B cell (primary cell): ENCODE results near the gene GATAD2B. TPM values are rescaled to one million over a fixed set of nuclear protein-coding genes. Genes with fewer than 3 reads are reported as not detected.

Experiments used
- ATAC-seq: fragments of 200-7000 bp; cut with Tn5 transposase; one replicate; pipeline ENCODE4 v1.10.0; 2021; ENCODE audit warnings: low read depth, mild to moderate bottlenecking, moderate number of reproducible peaks, moderate library complexity
- CTCF ChIA-PET: fragments of 350-600 bp; sonication (Branson Sonifier 250); formaldehyde crosslinking; loops from one replicate; lab custom pipeline; 2021; ENCODE audit warnings: antibody characterized with exemption, inconsistent platforms; lab: Charles Lee
- POLR2A ChIA-PET: fragments of 350-600 bp; sonication (Branson Sonifier 250); formaldehyde crosslinking; loops from one replicate; lab custom pipeline; 2021; ENCODE audit warnings: antibody characterized with exemption; lab: Charles Lee
- DNase-seq: peaks from one replicate; pipeline ENCODE4 v3.0.0; 2013
- H2AFZ ChIP-seq: 2 replicates; pipeline ENCODE4 v1.6.1; 2012; ENCODE audit warnings: mild to moderate bottlenecking, low read depth, low read length; ENCODE audit not compliant: insufficient read depth, poor library complexity, severe bottlenecking
- H3K27ac ChIP-seq, 2 donors: 1 replicate in 1 of 2; 2 replicates in 1 of 2; pipeline ENCODE4 v1.5.1; 2012 to 2013; ENCODE audit warnings: low read length in 2 of 2, mild to moderate bottlenecking in 2 of 2, moderate library complexity in 1 of 2
- H3K27me3 ChIP-seq, 4 experiments: fragments of 200-600 bp in 1 of 4; sonication (generic) in 1 of 4; replicated peaks in 1 of 4; 1 replicate in 2 of 4; 2 replicates in 2 of 4; pipeline versions ENCODE4 v1.6.1 to v1.7.0; 2013 to 2016; ENCODE audit warnings: low read length in 3 of 4, mild to moderate bottlenecking in 2 of 4, mixed read lengths in 1 of 4, moderate library complexity in 1 of 4; ENCODE audit not compliant: insufficient read depth in 4 of 4, control insufficient read depth in 3 of 4; ENCODE audit errors: control extremely low read depth in 1 of 4
- H3K36me3 ChIP-seq, 2 experiments: replicated peaks in 1 of 2; 1 replicate in 1 of 2; 2 replicates in 1 of 2; pipeline versions ENCODE4 v1.6.1 to v1.7.1; 2013; ENCODE audit warnings: low read length in 1 of 2; ENCODE audit not compliant: insufficient read depth in 2 of 2, control insufficient read depth in 1 of 2; ENCODE audit errors: control extremely low read depth in 1 of 2, extremely low read depth in 1 of 2
- H3K4me1 ChIP-seq, 2 donors: fragments of 200-600 bp in 1 of 2; sonication (generic) in 1 of 2; 1 replicate in 1 of 2; 2 replicates in 1 of 2; pipeline versions ENCODE4 v1.5.1 to v1.6.1; 2013 to 2017; ENCODE audit warnings: low read length in 2 of 2; ENCODE audit not compliant: control insufficient read depth in 2 of 2, insufficient read depth in 2 of 2
- H3K4me2 ChIP-seq: replicated peaks from 2 replicates; pipeline ENCODE3; 2012; ENCODE audit warnings: mild to moderate bottlenecking, low read depth, low read length; ENCODE audit not compliant: poor library complexity, severe bottlenecking
- H3K4me3 ChIP-seq, 5 experiments: fragments of 200-600 bp in 1 of 5; sonication (generic) in 1 of 5; 1 replicate in 3 of 5; 2 replicates in 2 of 5; pipeline versions ENCODE4 v1.5.1 to v1.7.0; 2011 to 2016; ENCODE audit warnings: low read length in 4 of 5, mild to moderate bottlenecking in 4 of 5, low read depth in 2 of 5, control low read depth in 1 of 5, moderate library complexity in 1 of 5; ENCODE audit not compliant: insufficient read depth in 1 of 5; ENCODE audit errors: control extremely low read depth in 1 of 5, extremely low read depth in 1 of 5
- H3K79me2 ChIP-seq: fragments of 200-600 bp; sonication (generic); one replicate; pipeline ENCODE4 v1.6.0; 2016; ENCODE audit warnings: low read length; ENCODE audit not compliant: control insufficient read depth, insufficient read depth
- H3K9ac ChIP-seq: fragments of 200-600 bp; sonication (generic); 2 replicates; pipeline ENCODE4 v1.6.1; 2017; ENCODE audit warnings: mild to moderate bottlenecking, low read length, moderate library complexity
- H3K9me3 ChIP-seq, 3 donors: one replicate each; pipeline versions ENCODE4 v1.6.1 to v1.7.1; 2013; ENCODE audit warnings: low read length in 2 of 3; ENCODE audit not compliant: control insufficient read depth in 2 of 3, insufficient read depth in 1 of 3; ENCODE audit errors: control extremely low read depth in 1 of 3
- H4K20me1 ChIP-seq: 2 replicates; pipeline ENCODE4 v1.6.0; 2012; ENCODE audit warnings: mild to moderate bottlenecking, low read length; ENCODE audit not compliant: insufficient read depth, control insufficient read depth, poor library complexity, severe bottlenecking
- H3K27ac Mint-ChIP-seq: one replicate; pipeline ENCODE4 v1.8.0; 2021; ENCODE audit warnings: mixed read lengths
- H3K27me3 Mint-ChIP-seq: one replicate; pipeline ENCODE4 v1.8.0; 2021; ENCODE audit warnings: mixed read lengths
- H3K4me1 Mint-ChIP-seq: one replicate; pipeline ENCODE4 v1.8.0; 2021; ENCODE audit warnings: mixed read lengths
- H3K4me3 Mint-ChIP-seq: one replicate; pipeline ENCODE4 v1.8.0; 2021; ENCODE audit warnings: mixed read lengths
- H3K9me3 Mint-ChIP-seq: one replicate; pipeline ENCODE4 v1.8.0; 2022; ENCODE audit warnings: mixed read lengths; ENCODE audit not compliant: insufficient read depth
- EZH2 ChIP-seq: IDR thresholded peaks from 2 replicates; pipeline ENCODE4 v1.6.1; 2012; ENCODE audit warnings: borderline replicate concordance, low read depth, mild to moderate bottlenecking, moderate library complexity, low read length; ENCODE audit not compliant: insufficient read depth, poor library complexity, severe bottlenecking
- WGBS: methylation state at CpG from one replicate; pipeline ENCODE4 v1.1.5; 2013; ENCODE audit warnings: missing lambda C conversion rate; ENCODE audit not compliant: insufficient coverage; 5-methylcytosine and 5-hydroxymethylcytosine counted together
- intact Hi-C: fragments of 100-400 bp; cut with micrococcal nuclease; formaldehyde crosslinking; loops from one replicate; pipeline ENCODE4 v1.10.0; 2022
- polyA plus RNA-seq: library from polyadenylated mRNA; depleted of rRNA; stranded (reverse); fragments of >200 nt; gene quantifications from 2 replicates; pipeline ENCODE4 v1.2.3, GENCODE V29; 2012
- total RNA-seq, 2 donors: library from RNA; stranded (reverse); fragments of 120-200 nt in 1 of 2; gene quantifications; 1 replicate in 1 of 2; 2 replicates in 1 of 2; pipeline versions ENCODE4 v1.2.3 to v1.2.4, GENCODE V29; 2013 to 2022
- TF ChIP-seq, protein P1 (sequence below): fragments of 200-600 bp; IDR thresholded peaks from one replicate; pipeline ENCODE4 v1.8.0; 2022; ENCODE audit warnings: antibody characterized with exemption, mild to moderate bottlenecking

Gene GATAD2B
- total and polyA plus RNA-seq, 2 donors (not counting 1 experiment from before 2014, with no cell fraction given): 16.7 to 105 TPM

DNA sequence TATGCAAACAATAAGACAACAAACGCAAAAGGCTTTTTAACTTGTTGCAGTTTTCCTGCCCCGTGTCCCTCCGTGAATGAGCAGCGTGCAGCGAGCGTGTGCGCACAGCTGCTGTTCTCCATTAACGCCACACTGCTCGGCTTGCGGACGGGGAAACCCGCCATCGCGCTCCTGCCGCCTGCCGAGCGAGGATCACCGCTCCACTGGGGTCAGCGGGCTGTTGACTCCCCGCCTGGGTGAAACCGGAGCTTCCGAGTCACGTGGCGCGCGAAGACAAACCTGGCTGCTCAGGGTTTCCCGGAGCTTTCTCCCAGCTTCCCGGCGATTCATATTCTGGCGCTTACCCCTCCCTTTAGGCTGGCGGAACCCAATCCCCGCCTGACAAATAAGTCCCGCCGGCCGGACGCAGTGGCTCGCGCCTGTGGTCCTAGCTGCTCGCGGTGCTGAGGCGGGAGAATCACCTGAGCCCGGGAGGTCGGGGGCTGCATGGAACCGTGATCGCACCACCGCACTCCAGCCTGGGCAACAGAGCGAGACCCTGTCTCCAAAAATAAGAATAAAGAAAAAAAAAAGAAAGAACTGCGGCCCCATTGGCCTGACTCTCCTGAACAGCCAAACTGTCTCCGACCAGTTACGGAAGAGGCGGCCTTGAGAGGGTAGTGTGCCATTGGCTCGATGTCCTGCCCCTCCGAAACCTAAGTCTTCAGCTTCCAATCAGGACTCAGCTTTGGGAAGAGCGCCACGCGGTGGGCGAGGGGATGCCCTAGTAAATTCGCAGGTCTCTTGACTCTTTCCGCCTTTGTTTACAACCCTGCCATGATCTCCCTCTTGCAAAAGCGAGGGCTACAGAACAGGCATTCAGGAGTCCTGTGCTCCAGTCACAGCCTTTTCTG, 44.6 kb upstream of the GATAD2B start, which contains the start of gene CREB3L4:
Gene CREB3L4, plus strand, starts transcription at position 796 of the 893 bp plus-strand sequence. CDS start 624 bp downstream, outside the sequence.
- H3K79me2 ChIP-seq: peaks cover 49% of the 10 kb centered on the region
- ChIA-PET POLR2A (interaction anchor here (0.6 to 5.3 kb wide), 14 partner anchors 10 to 333 kb away, joined by 3 to 64 read pairs (median 4); partner anchors contain the start of genes CHTOP, CRTC2, DENND4B and GATAD2B), CTCF (interaction anchor here (0.6 to 7.5 kb wide), 16 partner anchors 9 to 333 kb away, joined by 3 to 65 read pairs (median 4); partner anchors contain the start of genes CRTC2, DENND4B, GATAD2B and JTB)
- peak within 1 kb of the TSS; percentile 95 for H3K4me2 ChIP-seq
- TF ChIP-seq, protein P1, sequence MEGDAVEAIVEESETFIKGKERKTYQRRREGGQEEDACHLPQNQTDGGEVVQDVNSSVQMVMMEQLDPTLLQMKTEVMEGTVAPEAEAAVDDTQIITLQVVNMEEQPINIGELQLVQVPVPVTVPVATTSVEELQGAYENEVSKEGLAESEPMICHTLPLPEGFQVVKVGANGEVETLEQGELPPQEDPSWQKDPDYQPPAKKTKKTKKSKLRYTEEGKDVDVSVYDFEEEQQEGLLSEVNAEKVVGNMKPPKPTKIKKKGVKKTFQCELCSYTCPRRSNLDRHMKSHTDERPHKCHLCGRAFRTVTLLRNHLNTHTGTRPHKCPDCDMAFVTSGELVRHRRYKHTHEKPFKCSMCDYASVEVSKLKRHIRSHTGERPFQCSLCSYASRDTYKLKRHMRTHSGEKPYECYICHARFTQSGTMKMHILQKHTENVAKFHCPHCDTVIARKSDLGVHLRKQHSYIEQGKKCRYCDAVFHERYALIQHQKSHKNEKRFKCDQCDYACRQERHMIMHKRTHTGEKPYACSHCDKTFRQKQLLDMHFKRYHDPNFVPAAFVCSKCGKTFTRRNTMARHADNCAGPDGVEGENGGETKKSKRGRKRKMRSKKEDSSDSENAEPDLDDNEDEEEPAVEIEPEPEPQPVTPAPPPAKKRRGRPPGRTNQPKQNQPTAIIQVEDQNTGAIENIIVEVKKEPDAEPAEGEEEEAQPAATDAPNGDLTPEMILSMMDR: peak; percentile 39
- TF ChIP-seq EZH2: no peak
- H2AFZ ChIP-seq: peak within 1 kb of the TSS; percentile 93
- peak; percentile 94 for DNase-seq
- H3K9me3 ChIP-seq: no peaks in the 10 kb centered on the region
- WGBS: under 1% methylated on average over 59 of the region's 60 CpGs
- Mint-ChIP-seq H3K4me3 (peak within 1 kb of the TSS; percentile 98), H3K9me3 (no peaks in the 10 kb centered on the region), H3K27me3 (no peaks in the 10 kb centered on the region), H3K4me1 (peaks cover 49% of the 10 kb centered on the region), H3K27ac (peak within 1 kb of the TSS; percentile 99)
- intact Hi-C loops: loop anchor here (1.0 kb wide), 4 partner anchors 9 to 44 kb away; partner anchors contain the start of genes CRTC2, DENND4B and JTB
- peaks cover 43 to 51% of the 10 kb centered on the region in 2 donors for H3K4me1 ChIP-seq
- ATAC-seq: peak; percentile 82
- H3K27ac ChIP-seq: peak within 1 kb of the TSS; percentile 91 to 94
- H4K20me1 ChIP-seq: no peaks in the 10 kb centered on the region
- H3K4me3 ChIP-seq: peak within 1 kb of the TSS; percentile 73 to 95 (median 90)
- H3K36me3 ChIP-seq: no peaks in the 10 kb centered on the region
- no peaks in the 10 kb centered on the region for H3K27me3 ChIP-seq
- peak within 1 kb of the TSS; percentile 90 for H3K9ac ChIP-seq
